ENCODE results near the gene SEMA6A. TPM values are rescaled to one million over a fixed set of nuclear protein-coding genes. Genes with fewer than 3 reads are reported as not detected.

Gene SEMA6A
- total RNA-seq, 2 donors from 2014 or later, result 3.9 to 4.4 TPM

GRCh38 chr5:116534964-116535651 lies 39.5 kb downstream of the SEMA6A start:
- no peaks in the 10 kb centered on the region for H3K36me3 ChIP-seq
- H3K27me3 ChIP-seq, result no peaks in the 10 kb centered on the region
- DNase-seq (ENCODE audit: low spot score), result no peak
- no peak overlapping the region for H3K27ac ChIP-seq
- no peak for TF ChIP-seq CTCF (IDR thresholded peaks at IDR 0.05)
- no peak overlapping the region for H3K4me3 ChIP-seq
- H3K9me3 ChIP-seq, result no peaks in the 10 kb centered on the region
- peaks cover 0 to 15% of the 10 kb centered on the region in 2 donors for H3K4me1 ChIP-seq

GRCh38 chr5:116532762-116533525 lies 41.7 kb downstream of the SEMA6A start:
- H3K4me1 ChIP-seq, result peaks cover 0 to 30% of the 10 kb centered on the region in 2 donors
- no peak overlapping the region for H3K27ac ChIP-seq
- no peak for TF ChIP-seq CTCF (IDR thresholded peaks at IDR 0.05)
- no peak for DNase-seq (ENCODE audit: low spot score)
- H3K4me3 ChIP-seq, result no peak overlapping the region
- no peaks in the 10 kb centered on the region for H3K9me3 ChIP-seq
- no peaks in the 10 kb centered on the region for H3K36me3 ChIP-seq
- H3K27me3 ChIP-seq, result no peaks in the 10 kb centered on the region

GRCh38 chr5:116531635-116532034 lies 43.0 kb downstream of the SEMA6A start:
- H3K9me3 ChIP-seq, result no peaks in the 10 kb centered on the region
- no peak overlapping the region for H3K4me3 ChIP-seq
- no peak for TF ChIP-seq CTCF (IDR thresholded peaks at IDR 0.05)
- H3K4me1 ChIP-seq, result peaks cover 0 to 36% of the 10 kb centered on the region in 2 donors
- H3K27me3 ChIP-seq, result no peaks in the 10 kb centered on the region
- H3K36me3 ChIP-seq, result no peaks in the 10 kb centered on the region
- H3K27ac ChIP-seq, result no peak overlapping the region
- DNase-seq (ENCODE audit: low spot score), result no peak

- Histone ChIP-seq H3K36me3 (no peaks in the 10 kb centered on the region), H3K4me1 (peaks cover 0 to 36% of the 10 kb centered on the region in 2 donors), H3K4me3 (no peak overlapping the region), H3K9me3 (no peaks in the 10 kb centered on the region), H3K27me3 (no peaks in the 10 kb centered on the region), H3K27ac (no peak overlapping the region)
- no peak for DNase-seq (ENCODE audit: low spot score)
- TF ChIP-seq CTCF (IDR thresholded peaks at IDR 0.05), result no peak
Observed at GRCh38 chr5:116531117-116531516, 43.5 kb downstream of the SEMA6A start.

- Histone ChIP-seq H3K36me3 (no peaks in the 10 kb centered on the region), H3K4me3 (no peak overlapping the region), H3K27me3 (no peaks in the 10 kb centered on the region), H3K27ac (no peak overlapping the region), H3K9me3 (no peaks in the 10 kb centered on the region), H3K4me1 (peaks cover 0 to 36% of the 10 kb centered on the region in 2 donors)
- no peak for TF ChIP-seq CTCF (IDR thresholded peaks at IDR 0.05)
- no peak for DNase-seq (ENCODE audit: low spot score)
Observed at GRCh38 chr5:116530276-116530675, 44.3 kb downstream of the SEMA6A start.

All from right atrium auricular region (tissue), 2 donors.